Astrocyte of the hippocampus (primary cell): ENCODE data around the gene C1orf74.

ENCODE experiments used
- DNase-seq: peaks from one replicate; pipeline ENCODE4 v3.0.0; 2011; ENCODE audit warnings: low read depth, low spot score

The C1orf74 gene

GRCh38 chr1:209784265-209785169 lies at the start of gene C1orf74:
Gene C1orf74 (minus strand): TSS chr1:209784559. CDS start chr1:209783634, 925 bp downstream.
- peak; percentile 99 for DNase-seq

GRCh38 chr1:209831615-209832014 lies 47.3 kb upstream of the C1orf74 start:
- no peak for DNase-seq

- no peak for DNase-seq
Observed at GRCh38 chr1:209830722-209831121, 46.4 kb upstream of the C1orf74 start.

GRCh38 chr1:209829716-209830115 lies 45.4 kb upstream of the C1orf74 start:
- DNase-seq = no peak

GRCh38 chr1:209827384-209828262 lies 43.3 kb upstream of the C1orf74 start, which contains the start of gene UTP25:
Gene UTP25 (plus strand): TSS chr1:209827972. CDS start chr1:209828064, 92 bp downstream.
- peak; percentile 98 for DNase-seq

GRCh38 chr1:209825591-209826434 lies 41.5 kb upstream of the C1orf74 start:
- no peak for DNase-seq

GRCh38 chr1:209823143-209824041 lies 39.0 kb upstream of the C1orf74 start:
- DNase-seq = peak; percentile 76

- no peak for DNase-seq
Observed at GRCh38 chr1:209822706-209823105, 38.3 kb upstream of the C1orf74 start.

- no peak for DNase-seq
Observed at GRCh38 chr1:209820986-209821385, 36.6 kb upstream of the C1orf74 start.

GRCh38 chr1:209819058-209819457 lies 34.7 kb upstream of the C1orf74 start:
- DNase-seq = no peak

- no peak for DNase-seq
Observed at GRCh38 chr1:209817691-209818090, 33.3 kb upstream of the C1orf74 start.

- no peak for DNase-seq
Observed at GRCh38 chr1:209816923-209817322, 32.6 kb upstream of the C1orf74 start.

GRCh38 chr1:209815931-209816341 lies 31.6 kb upstream of the C1orf74 start:
- no peak for DNase-seq

- no peak for DNase-seq
Observed at GRCh38 chr1:209815490-209815889, 31.1 kb upstream of the C1orf74 start.

GRCh38 chr1:209813902-209814301 lies 29.5 kb upstream of the C1orf74 start:
- DNase-seq = no peak

- no peak for DNase-seq
Observed at GRCh38 chr1:209810783-209811182, 26.4 kb upstream of the C1orf74 start.

- no peak for DNase-seq
Observed at GRCh38 chr1:209809611-209810010, 25.3 kb upstream of the C1orf74 start.

GRCh38 chr1:209808059-209808581 lies 23.8 kb upstream of the C1orf74 start:
- peak; percentile 85 for DNase-seq

- DNase-seq = no peak
Observed at GRCh38 chr1:209807509-209807908, 23.1 kb upstream of the C1orf74 start.
